ENCODE measurements around the gene BACH2.

BACH2 gene

GRCh38 chr6:90045535-90045934 is 251.1 kb downstream of the BACH2 start:
- no peak overlapping the region for H3K4me3 ChIP-seq (ENCODE audit: low read length)
- H3K4me1 ChIP-seq (ENCODE audit: control insufficient read depth, low read length): no peaks in the 10 kb centered on the region
- H3K4me2 ChIP-seq (ENCODE audit: low read length): no peak overlapping the region
- no peaks in the 10 kb centered on the region for H3K9me2 ChIP-seq (replicated peaks; ENCODE audit: control insufficient read depth, low read length)
- peaks cover 36% of the 10 kb centered on the region for H3F3A ChIP-seq (ENCODE audit: control insufficient read depth, insufficient read depth)
- no peak overlapping the region for H3K27ac ChIP-seq (ENCODE audit: low read depth, low read length)
- no peaks in the 10 kb centered on the region for H3K27me3 ChIP-seq (ENCODE audit: control insufficient read depth, low read length)
- H4K20me1 ChIP-seq (ENCODE audit: control insufficient read depth, insufficient read depth, low read depth, low read length): peaks cover 15% of the 10 kb centered on the region; the same call in 1 of the 2 replicates
- TF ChIP-seq EZH2phosphoT487 (IDR thresholded peaks at IDR 0.05; ENCODE audit: borderline replicate concordance, low read length): no peak
- TF ChIP-seq, protein P1, sequence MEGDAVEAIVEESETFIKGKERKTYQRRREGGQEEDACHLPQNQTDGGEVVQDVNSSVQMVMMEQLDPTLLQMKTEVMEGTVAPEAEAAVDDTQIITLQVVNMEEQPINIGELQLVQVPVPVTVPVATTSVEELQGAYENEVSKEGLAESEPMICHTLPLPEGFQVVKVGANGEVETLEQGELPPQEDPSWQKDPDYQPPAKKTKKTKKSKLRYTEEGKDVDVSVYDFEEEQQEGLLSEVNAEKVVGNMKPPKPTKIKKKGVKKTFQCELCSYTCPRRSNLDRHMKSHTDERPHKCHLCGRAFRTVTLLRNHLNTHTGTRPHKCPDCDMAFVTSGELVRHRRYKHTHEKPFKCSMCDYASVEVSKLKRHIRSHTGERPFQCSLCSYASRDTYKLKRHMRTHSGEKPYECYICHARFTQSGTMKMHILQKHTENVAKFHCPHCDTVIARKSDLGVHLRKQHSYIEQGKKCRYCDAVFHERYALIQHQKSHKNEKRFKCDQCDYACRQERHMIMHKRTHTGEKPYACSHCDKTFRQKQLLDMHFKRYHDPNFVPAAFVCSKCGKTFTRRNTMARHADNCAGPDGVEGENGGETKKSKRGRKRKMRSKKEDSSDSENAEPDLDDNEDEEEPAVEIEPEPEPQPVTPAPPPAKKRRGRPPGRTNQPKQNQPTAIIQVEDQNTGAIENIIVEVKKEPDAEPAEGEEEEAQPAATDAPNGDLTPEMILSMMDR (IDR thresholded peaks at IDR 0.05; ENCODE audit: low read depth, low read length, poor library complexity, severe bottlenecking): no peak
- H3K79me2 ChIP-seq (ENCODE audit: control insufficient read depth, low read length): peaks cover 96% of the 10 kb centered on the region
- H3K9me3 ChIP-seq (ENCODE audit: control insufficient read depth, insufficient read depth, low read length): no peaks in the 10 kb centered on the region
- H3K36me3 ChIP-seq (ENCODE audit: control insufficient read depth, low read length): peaks cover 93% of the 10 kb centered on the region

DNA sequence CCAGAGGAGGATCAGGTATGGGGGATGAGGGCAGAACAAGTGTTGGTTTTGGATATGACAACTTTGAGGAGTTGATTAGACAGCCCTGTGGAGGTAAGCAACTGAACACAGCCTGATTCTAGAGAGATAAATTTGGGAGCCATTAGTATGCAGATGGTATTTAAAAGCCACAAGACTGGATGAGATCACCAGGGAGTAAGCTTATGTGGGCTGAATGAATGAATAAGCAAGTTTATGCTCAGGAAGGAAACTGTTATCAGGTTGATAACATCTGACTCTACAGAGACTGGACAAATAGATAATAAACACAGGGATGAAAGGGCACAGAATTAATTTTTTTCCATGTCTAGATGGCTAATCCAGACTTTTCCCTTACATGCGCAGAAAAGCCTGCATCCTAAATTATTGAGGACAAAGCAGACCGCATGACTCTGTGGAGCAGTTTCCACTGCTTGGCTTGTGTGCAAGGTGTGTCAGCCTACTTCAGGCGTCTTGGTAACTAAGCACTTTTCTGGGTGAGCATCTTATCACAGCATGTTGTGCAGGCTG is 251.7 kb downstream of the BACH2 start:
- Histone ChIP-seq H3K79me2 (ENCODE audit: control insufficient read depth, low read length) (peaks cover 96% of the 10 kb centered on the region), H3K4me2 (ENCODE audit: low read length) (no peak overlapping the region), H3K4me3 (ENCODE audit: low read length) (no peak overlapping the region), H3K36me3 (ENCODE audit: control insufficient read depth, low read length) (peaks cover 93% of the 10 kb centered on the region), H3K27me3 (ENCODE audit: control insufficient read depth, low read length) (no peaks in the 10 kb centered on the region), H3K9me2 (replicated peaks; ENCODE audit: control insufficient read depth, low read length) (no peaks in the 10 kb centered on the region), H3F3A (ENCODE audit: control insufficient read depth, insufficient read depth) (peaks cover 35% of the 10 kb centered on the region), H4K20me1 (ENCODE audit: control insufficient read depth, insufficient read depth, low read depth, low read length) (peaks cover 15% of the 10 kb centered on the region; the same call in 1 of the 2 replicates), H3K9me3 (ENCODE audit: control insufficient read depth, insufficient read depth, low read length) (no peaks in the 10 kb centered on the region), H3K27ac (ENCODE audit: low read depth, low read length) (no peak overlapping the region), H3K4me1 (ENCODE audit: control insufficient read depth, low read length) (no peaks in the 10 kb centered on the region)
- TF ChIP-seq, protein P1 (IDR thresholded peaks at IDR 0.05; ENCODE audit: low read depth, low read length, poor library complexity, severe bottlenecking): no peak
- no peak for TF ChIP-seq EZH2phosphoT487 (IDR thresholded peaks at IDR 0.05; ENCODE audit: borderline replicate concordance, low read length)

DNA sequence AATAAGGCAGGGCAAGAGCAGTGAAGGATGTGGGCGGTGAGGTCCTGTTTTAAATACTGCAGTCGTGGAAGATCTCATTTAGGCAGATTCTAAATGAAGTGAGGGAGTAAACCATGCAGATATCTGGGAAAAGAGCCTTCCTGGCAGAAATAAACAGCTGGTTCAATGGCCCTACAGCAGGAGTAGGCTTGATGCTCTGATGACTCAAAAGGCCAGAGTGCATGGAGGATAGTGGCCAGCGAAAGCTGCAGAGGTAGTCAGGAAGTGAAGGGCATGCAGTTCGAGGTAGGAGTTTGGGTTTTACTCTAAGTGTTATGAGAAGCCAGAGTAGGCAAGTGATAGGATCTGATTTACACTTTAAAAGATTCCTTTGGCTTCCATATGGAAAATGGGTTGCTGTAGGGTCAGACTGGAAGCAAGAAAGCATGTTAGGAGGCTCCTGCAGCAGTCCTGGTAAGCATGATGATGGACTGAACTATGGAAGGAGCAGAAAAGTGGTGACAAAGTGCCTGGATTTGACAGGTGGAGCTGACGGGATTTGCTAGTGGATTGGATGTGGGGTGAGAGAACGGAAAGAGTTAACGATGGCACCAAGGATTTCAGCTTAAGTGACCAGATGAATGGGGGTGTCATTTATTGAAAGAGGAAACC is 252.3 kb downstream of the BACH2 start:
- Histone ChIP-seq H3K4me3 (ENCODE audit: low read length) (no peak overlapping the region), H3K9me3 (ENCODE audit: control insufficient read depth, insufficient read depth, low read length) (no peaks in the 10 kb centered on the region), H3K4me2 (ENCODE audit: low read length) (no peak overlapping the region), H3K27ac (ENCODE audit: low read depth, low read length) (no peak overlapping the region), H3K4me1 (ENCODE audit: control insufficient read depth, low read length) (no peaks in the 10 kb centered on the region), H3K27me3 (ENCODE audit: control insufficient read depth, low read length) (no peaks in the 10 kb centered on the region), H3K9me2 (replicated peaks; ENCODE audit: control insufficient read depth, low read length) (no peaks in the 10 kb centered on the region), H3F3A (ENCODE audit: control insufficient read depth, insufficient read depth) (peaks cover 33% of the 10 kb centered on the region), H4K20me1 (ENCODE audit: control insufficient read depth, insufficient read depth, low read depth, low read length) (peaks cover 9% of the 10 kb centered on the region; the same call in 1 of the 2 replicates), H3K36me3 (ENCODE audit: control insufficient read depth, low read length) (peaks cover 93% of the 10 kb centered on the region), H3K79me2 (ENCODE audit: control insufficient read depth, low read length) (peaks cover 96% of the 10 kb centered on the region)
- TF ChIP-seq, protein P1 (IDR thresholded peaks at IDR 0.05; ENCODE audit: low read depth, low read length, poor library complexity, severe bottlenecking): no peak
- no peak for TF ChIP-seq EZH2phosphoT487 (IDR thresholded peaks at IDR 0.05; ENCODE audit: borderline replicate concordance, low read length)
